SK-N-SH (cell line): ENCODE results near the gene LHX4. TPM values are rescaled to one million over a fixed set of nuclear protein-coding genes. Genes with fewer than 3 reads are reported as not detected.

Source experiments
- CTCF ChIA-PET: fragments of 300-600, 350-600 bp; formaldehyde crosslinking; extraction: SDS; loops from one replicate; lab custom pipeline; 2021; lab: Yijun Ruan, JAX
- POLR2A ChIA-PET: fragments of 350-600 bp; sonication (Branson Sonifier 250); formaldehyde crosslinking; extraction: SDS; loops from one replicate; lab custom pipeline; 2020; ENCODE audit warnings: antibody characterized with exemption, inconsistent platforms; lab: Yijun Ruan, JAX
- DNase-seq: peaks from one replicate; pipeline ENCODE4 v3.0.0; 2012
- H2AFZ ChIP-seq: fragments of 200-600 bp; sonication (generic); 2 replicates; pipeline ENCODE4 v1.8.1; 2016; ENCODE audit warnings: antibody characterized with exemption, mild to moderate bottlenecking, low read depth
- H3F3A ChIP-seq: fragments of 200-600 bp; sonication (generic); replicated peaks from 2 replicates; pipeline ENCODE3; 2016; ENCODE audit warnings: antibody characterized with exemption, mild to moderate bottlenecking; ENCODE audit not compliant: insufficient read depth
- H3K27ac ChIP-seq, 2 experiments: fragments of 200-500 bp in 1 of 2; fragments of 200-600 bp in 1 of 2; sonication (Bioruptor generic) in 1 of 2; sonication (generic), shearing (Covaris generic) in 1 of 2; 2 replicates each; pipeline versions ENCODE4 v1.5.1 to v1.6.1; 2014 to 2016; ENCODE audit warnings: low read depth in 2 of 2, inconsistent platforms in 1 of 2, low read length in 1 of 2, mild to moderate bottlenecking in 1 of 2, mixed read lengths in 1 of 2
- H3K27me3 ChIP-seq: fragments of 200-600 bp; sonication (generic), shearing (Covaris generic); 2 replicates; pipeline ENCODE4 v1.6.1; 2016; ENCODE audit warnings: mixed run types; ENCODE audit not compliant: insufficient read depth
- H3K36me3 ChIP-seq, 2 experiments: fragments of 200-500 bp in 1 of 2; fragments of 200-600 bp in 1 of 2; sonication (Bioruptor generic) in 1 of 2; sonication (generic) in 1 of 2; replicated peaks in 1 of 2; 2 replicates each; pipeline versions ENCODE3 to v1.5.1; 2014 to 2016; ENCODE audit warnings: low read length in 1 of 2, mild to moderate bottlenecking in 1 of 2; ENCODE audit not compliant: insufficient read depth in 2 of 2, control insufficient read depth in 1 of 2
- H3K4me1 ChIP-seq, 2 experiments: fragments of 200-500 bp in 1 of 2; fragments of 200-600 bp in 1 of 2; sonication (Bioruptor generic) in 1 of 2; sonication (generic), shearing (Covaris generic) in 1 of 2; 2 replicates each; pipeline versions ENCODE4 v1.5.1 to v1.6.1; 2014 to 2016; ENCODE audit warnings: low read depth in 1 of 2, low read length in 1 of 2, mixed run types in 1 of 2; ENCODE audit not compliant: insufficient read depth in 2 of 2, control insufficient read depth in 1 of 2
- H3K4me2 ChIP-seq: fragments of 200-600 bp; sonication (generic), shearing (Covaris generic); 2 replicates; pipeline ENCODE4 v1.6.1; 2017; ENCODE audit warnings: mixed run types
- H3K4me3 ChIP-seq, 2 experiments: fragments of 200-500 bp in 1 of 2; fragments of 200-600 bp in 1 of 2; sonication (Bioruptor generic) in 1 of 2; sonication (generic), shearing (Covaris generic) in 1 of 2; 2 replicates each; pipeline versions ENCODE4 v1.5.1 to v1.8.1; 2014 to 2016; ENCODE audit warnings: low read depth in 2 of 2, inconsistent platforms in 1 of 2, low read length in 1 of 2, mild to moderate bottlenecking in 1 of 2, mixed read lengths in 1 of 2, moderate library complexity in 1 of 2
- H3K79me2 ChIP-seq: fragments of 200-600 bp; sonication (generic); 2 replicates; pipeline ENCODE4 v1.8.1; 2017; ENCODE audit warnings: mild to moderate bottlenecking; ENCODE audit not compliant: insufficient read depth
- H3K9ac ChIP-seq: fragments of 200-600 bp; sonication (generic); 2 replicates; pipeline ENCODE4 v1.6.1; 2017; ENCODE audit warnings: mixed run types
- H3K9me2 ChIP-seq: fragments of 200-600 bp; sonication (generic); 2 replicates; pipeline ENCODE4 v1.6.1; 2017; ENCODE audit warnings: mixed run types
- H3K9me3 ChIP-seq: fragments of 200-600 bp; sonication (generic); 2 replicates; pipeline ENCODE4 v1.6.1; 2017; ENCODE audit warnings: mixed run types, mild to moderate bottlenecking, moderate library complexity
- H4K20me1 ChIP-seq: fragments of 200-600 bp; sonication (generic); 2 replicates; pipeline ENCODE4 v1.6.1; 2017; ENCODE audit warnings: mild to moderate bottlenecking, mixed run types; ENCODE audit not compliant: insufficient read depth
- EP300 ChIP-seq, 2 experiments: IDR thresholded peaks; 2 replicates each; pipeline versions ENCODE4 v1.4.0 to v1.6.1; 2012; ENCODE audit warnings: borderline replicate concordance in 1 of 2, low read depth in 1 of 2, low read length in 1 of 2
- EZH2phosphoT487 ChIP-seq: fragments of 200-600 bp; sonication (generic); IDR thresholded peaks from 2 replicates; pipeline ENCODE4 v1.6.1; 2017; ENCODE audit warnings: low read depth, mixed run types, mild to moderate bottlenecking, antibody characterized with exemption, moderate library complexity, borderline replicate concordance
- FOXJ3 ChIP-seq: sonication (generic); formaldehyde crosslinking; IDR thresholded peaks from 2 replicates; pipeline ENCODE4 v1.5.1; 2020; ENCODE audit warnings: mild to moderate bottlenecking, missing genetic modification reagents
- MEF2A ChIP-seq: IDR thresholded peaks from 2 replicates; pipeline ENCODE4 v1.4.0; 2012; ENCODE audit warnings: low read depth, borderline replicate concordance
- MXI1 ChIP-seq: IDR thresholded peaks from 2 replicates; pipeline ENCODE4 v1.6.1; 2012; ENCODE audit warnings: mild to moderate bottlenecking, low read depth, low read length, improper control_type of control experiment
- RAD21 ChIP-seq: IDR thresholded peaks from 2 replicates; pipeline ENCODE4 v1.6.1; 2012; ENCODE audit warnings: mild to moderate bottlenecking, low read length
- RCOR1 ChIP-seq: fragments of 150-350 bp; IDR thresholded peaks from 2 replicates; pipeline ENCODE4 v1.6.1; 2017; ENCODE audit warnings: antibody characterized with exemption, low read length
- RFX5 ChIP-seq: IDR thresholded peaks from 2 replicates; pipeline ENCODE4 v1.6.1; 2012; ENCODE audit warnings: mild to moderate bottlenecking, improper control_type of control experiment, low read length
- RXRA ChIP-seq: IDR thresholded peaks from 2 replicates; pipeline ENCODE4 v1.4.0; 2012; ENCODE audit warnings: low read depth, mild to moderate bottlenecking, borderline replicate concordance
- SIN3A ChIP-seq: IDR thresholded peaks from 2 replicates; pipeline ENCODE4 v1.6.1; 2012; ENCODE audit warnings: low read depth, mild to moderate bottlenecking, low read length, moderate library complexity, borderline replicate concordance
- TAF1 ChIP-seq: IDR thresholded peaks from 2 replicates; pipeline ENCODE4 v1.6.1; 2012; ENCODE audit warnings: low read depth, mild to moderate bottlenecking, low read length, moderate library complexity, borderline replicate concordance
- TCF12 ChIP-seq: IDR thresholded peaks from 2 replicates; pipeline ENCODE4 v1.4.0; 2012
- TEAD4 ChIP-seq: IDR thresholded peaks from 2 replicates; pipeline ENCODE4 v1.4.0; 2012; ENCODE audit warnings: mild to moderate bottlenecking, borderline replicate concordance; ENCODE audit not compliant: insufficient read depth
- YY1 ChIP-seq: IDR thresholded peaks from 2 replicates; pipeline ENCODE4 v1.4.0; 2012; ENCODE audit warnings: low read depth, mild to moderate bottlenecking
- WGBS: methylation state at CpG from one replicate; pipeline ENCODE4 v1.1.6; 2017; ENCODE audit warnings: low lambda C conversion rate; 5-methylcytosine and 5-hydroxymethylcytosine counted together
- polyA plus RNA-seq, 3 experiments: library from polyadenylated mRNA; depleted of rRNA; stranded (reverse); fragments of >200 nt; gene quantifications; 2 replicates each; pipeline ENCODE4 v1.2.3, GENCODE V29; 2012
- TF ChIP-seq, protein P1 (sequence below): IDR thresholded peaks from 2 replicates; pipeline ENCODE4 v1.4.0; 2012; ENCODE audit warnings: low read depth, borderline replicate concordance
- TF ChIP-seq, protein P2 (sequence below): fragments of 150-350 bp; IDR thresholded peaks from 2 replicates; pipeline ENCODE4 v1.6.1; 2016; ENCODE audit warnings: mild to moderate bottlenecking, low read depth, low read length
- TF ChIP-seq, protein P3 (sequence below): fragments of 150-350 bp; IDR thresholded peaks from 2 replicates; pipeline ENCODE4 v1.6.1; 2017; ENCODE audit warnings: antibody characterized with exemption, low read length, low read depth, borderline replicate concordance
- TF ChIP-seq, protein P4 (sequence below): IDR thresholded peaks from 2 replicates; pipeline ENCODE4 v1.4.0; 2012; ENCODE audit warnings: low read depth

LHX4 gene
- polyA plus RNA-seq, 1 of the 3 experiments (the other 2 are of a cell fraction), result not detected

DNA sequence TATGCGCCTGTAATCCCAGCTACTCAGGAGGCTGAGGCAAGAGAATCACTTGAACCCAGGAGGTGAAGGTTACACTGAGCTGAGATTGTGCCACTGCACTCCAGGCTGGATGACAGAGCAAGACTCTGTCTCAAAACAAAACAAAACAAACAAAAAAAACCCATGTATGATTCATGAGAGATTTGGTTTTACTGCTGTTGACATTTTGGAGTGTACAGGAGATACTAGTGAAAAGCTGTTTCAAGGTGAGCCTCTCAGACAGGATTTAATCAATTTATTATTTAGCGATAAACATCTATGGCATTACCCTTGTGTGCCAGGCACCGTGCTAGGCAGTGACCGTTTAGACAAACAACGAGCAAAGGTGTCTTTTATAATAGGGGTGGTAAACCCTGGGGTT, 16.5 kb downstream of the LHX4 start:
- Histone ChIP-seq H3K4me1 (peaks cover 0 to 2% of the 10 kb centered on the region in 2 experiments; a peak in 1 of 4 replicates), H3K36me3 (no peaks in the 10 kb centered on the region), H3K27me3 (peaks cover 9% of the 10 kb centered on the region; the same call in 1 of the 2 replicates), H3K4me2 (no peak overlapping the region), H4K20me1 (no peaks in the 10 kb centered on the region), H3K4me3 (no peak overlapping the region), H2AFZ (no peak overlapping the region), H3K9me3 (no peaks in the 10 kb centered on the region), H3K79me2 (no peaks in the 10 kb centered on the region), H3K27ac (no peak overlapping the region), H3F3A (no peaks in the 10 kb centered on the region), H3K9ac (no peak overlapping the region), H3K9me2 (no peaks in the 10 kb centered on the region)
- CTCF ChIA-PET, result interaction anchor here (0.7 to 1.4 kb wide), 2 partner anchors 111 to 232 kb away, joined by 3 to 4 read pairs; no protein-coding TSS in a partner anchor
- WGBS, result 89% methylated on average over 5 of the region's 5 CpGs
- TF ChIP-seq RFX5 (no peak), TCF12 (no peak), FOXJ3 (CRISPR knock-in tag) (no peak), EZH2phosphoT487 (no peak), RAD21 (no peak), EP300 (IDR thresholded peaks at IDR 0.05; ENCODE audit: borderline replicate concordance in 1 of 2, low read depth in 1 of 2, low read length in 1 of 2) (no peak), MXI1 (no peak), RXRA (no peak), SIN3A (no peak), MEF2A (no peak), TEAD4 (no peak), RCOR1 (no peak), YY1 (no peak), TAF1 (no peak)
- TF ChIP-seq, protein P1, sequence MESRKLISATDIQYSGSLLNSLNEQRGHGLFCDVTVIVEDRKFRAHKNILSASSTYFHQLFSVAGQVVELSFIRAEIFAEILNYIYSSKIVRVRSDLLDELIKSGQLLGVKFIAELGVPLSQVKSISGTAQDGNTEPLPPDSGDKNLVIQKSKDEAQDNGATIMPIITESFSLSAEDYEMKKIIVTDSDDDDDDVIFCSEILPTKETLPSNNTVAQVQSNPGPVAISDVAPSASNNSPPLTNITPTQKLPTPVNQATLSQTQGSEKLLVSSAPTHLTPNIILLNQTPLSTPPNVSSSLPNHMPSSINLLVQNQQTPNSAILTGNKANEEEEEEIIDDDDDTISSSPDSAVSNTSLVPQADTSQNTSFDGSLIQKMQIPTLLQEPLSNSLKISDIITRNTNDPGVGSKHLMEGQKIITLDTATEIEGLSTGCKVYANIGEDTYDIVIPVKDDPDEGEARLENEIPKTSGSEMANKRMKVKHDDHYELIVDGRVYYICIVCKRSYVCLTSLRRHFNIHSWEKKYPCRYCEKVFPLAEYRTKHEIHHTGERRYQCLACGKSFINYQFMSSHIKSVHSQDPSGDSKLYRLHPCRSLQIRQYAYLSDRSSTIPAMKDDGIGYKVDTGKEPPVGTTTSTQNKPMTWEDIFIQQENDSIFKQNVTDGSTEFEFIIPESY, result no peak
- TF ChIP-seq, protein P2, sequence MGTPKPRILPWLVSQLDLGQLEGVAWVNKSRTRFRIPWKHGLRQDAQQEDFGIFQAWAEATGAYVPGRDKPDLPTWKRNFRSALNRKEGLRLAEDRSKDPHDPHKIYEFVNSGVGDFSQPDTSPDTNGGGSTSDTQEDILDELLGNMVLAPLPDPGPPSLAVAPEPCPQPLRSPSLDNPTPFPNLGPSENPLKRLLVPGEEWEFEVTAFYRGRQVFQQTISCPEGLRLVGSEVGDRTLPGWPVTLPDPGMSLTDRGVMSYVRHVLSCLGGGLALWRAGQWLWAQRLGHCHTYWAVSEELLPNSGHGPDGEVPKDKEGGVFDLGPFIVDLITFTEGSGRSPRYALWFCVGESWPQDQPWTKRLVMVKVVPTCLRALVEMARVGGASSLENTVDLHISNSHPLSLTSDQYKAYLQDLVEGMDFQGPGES, result no peak
- TF ChIP-seq, protein P3, sequence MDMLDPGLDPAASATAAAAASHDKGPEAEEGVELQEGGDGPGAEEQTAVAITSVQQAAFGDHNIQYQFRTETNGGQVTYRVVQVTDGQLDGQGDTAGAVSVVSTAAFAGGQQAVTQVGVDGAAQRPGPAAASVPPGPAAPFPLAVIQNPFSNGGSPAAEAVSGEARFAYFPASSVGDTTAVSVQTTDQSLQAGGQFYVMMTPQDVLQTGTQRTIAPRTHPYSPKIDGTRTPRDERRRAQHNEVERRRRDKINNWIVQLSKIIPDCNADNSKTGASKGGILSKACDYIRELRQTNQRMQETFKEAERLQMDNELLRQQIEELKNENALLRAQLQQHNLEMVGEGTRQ, result no peak
- TF ChIP-seq, protein P4, sequence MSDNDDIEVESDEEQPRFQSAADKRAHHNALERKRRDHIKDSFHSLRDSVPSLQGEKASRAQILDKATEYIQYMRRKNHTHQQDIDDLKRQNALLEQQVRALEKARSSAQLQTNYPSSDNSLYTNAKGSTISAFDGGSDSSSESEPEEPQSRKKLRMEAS, result no peak
- DNase-seq, result no peak
- POLR2A ChIA-PET, result no interaction called here
